BJ (cell line): ENCODE results near the gene RHO. TPM values are rescaled to one million over a fixed set of nuclear protein-coding genes. Genes with fewer than 3 reads are reported as not detected.

Experiments used
- CTCF ChIA-PET: fragments of 350-600 bp; formaldehyde crosslinking; extraction: SDS; loops from one replicate; lab custom pipeline; 2021; ENCODE audit warnings: antibody characterized with exemption, inconsistent platforms; lab: Yijun Ruan, JAX
- POLR2A ChIA-PET: fragments of 300-600 bp; sonication (Branson Sonifier 250); formaldehyde crosslinking; extraction: SDS; loops from one replicate; lab custom pipeline; 2021; ENCODE audit warnings: antibody characterized with exemption; lab: Charles Lee
- DNase-seq: peaks from one replicate; pipeline ENCODE4 v3.0.0-alpha.2; 2011; ENCODE audit warnings: low read depth
- H3K27me3 ChIP-seq: 2 replicates; pipeline ENCODE4 v1.6.0; 2011; ENCODE audit warnings: low read length; ENCODE audit not compliant: control insufficient read depth, insufficient read depth
- H3K36me3 ChIP-seq: 2 replicates; pipeline ENCODE4 v1.5.1; 2011; ENCODE audit warnings: low read length; ENCODE audit not compliant: control insufficient read depth, insufficient read depth
- H3K4me3 ChIP-seq: 2 replicates; pipeline ENCODE4 v1.5.1; 2011; ENCODE audit warnings: low read depth, mild to moderate bottlenecking, control low read depth, low read length
- CTCF ChIP-seq: IDR thresholded peaks from 2 replicates; pipeline ENCODE4 v1.5.1; 2011; ENCODE audit warnings: low read depth, mild to moderate bottlenecking, control low read depth, inconsistent platforms, low read length, moderate library complexity; ENCODE audit not compliant: insufficient read depth
- polyA plus RNA-seq: library from polyadenylated mRNA; depleted of rRNA; stranded (reverse); fragments of >200 nt; gene quantifications from 2 replicates; pipeline ENCODE4 v1.2.3, GENCODE V29; 2011

Gene RHO
- polyA plus RNA-seq, 1 experiment: not detected

DNA sequence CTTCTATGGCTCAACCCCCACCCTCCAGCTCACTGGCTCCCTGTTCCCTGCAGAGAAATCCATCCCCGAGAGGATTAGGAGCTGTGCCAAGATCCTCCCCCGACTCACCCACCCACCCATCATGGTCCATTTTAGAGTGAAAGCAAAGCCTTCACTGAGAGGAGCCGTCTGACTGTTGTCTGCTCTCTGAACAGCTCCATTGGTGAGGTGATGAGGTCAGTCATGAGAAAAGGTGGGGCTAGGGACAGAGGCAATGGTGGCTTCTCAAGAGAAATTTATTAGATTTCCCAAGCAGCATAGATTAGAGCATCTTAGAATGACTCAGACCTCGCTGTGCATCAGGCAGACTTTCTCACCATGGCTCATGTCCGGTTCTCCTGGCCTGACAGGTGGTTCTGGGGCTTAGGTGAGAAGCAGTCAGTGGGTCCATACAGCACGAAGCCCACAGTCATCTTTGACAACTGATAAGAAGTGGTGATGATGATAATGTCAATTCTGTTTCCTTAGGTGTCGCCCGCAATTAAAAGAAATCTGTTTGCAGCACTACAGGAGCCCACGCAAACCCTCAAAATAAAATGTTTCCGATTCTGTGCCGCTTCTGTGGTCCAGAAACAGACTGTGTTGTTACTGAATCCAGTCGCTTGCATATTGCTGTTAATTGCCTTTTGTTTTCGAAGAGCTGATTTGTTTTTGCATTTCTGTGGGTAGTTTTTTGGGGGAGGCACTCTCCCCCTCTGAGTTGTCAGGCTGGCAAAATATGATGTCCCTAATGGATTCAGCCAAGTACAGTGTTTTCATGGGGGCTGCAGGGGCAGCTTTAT is 24.8 kb upstream of the RHO start:
- DNase-seq: no peak
- Histone ChIP-seq H3K27me3 (no peaks in the 10 kb centered on the region), H3K36me3 (peaks cover 2% of the 10 kb centered on the region; the same call in 1 of the 2 replicates), H3K4me3 (no peak overlapping the region)
- CTCF ChIA-PET: no interaction called here
- POLR2A ChIA-PET: no interaction called here
- no peak for TF ChIP-seq CTCF

- DNase-seq: no peak
- ChIA-PET POLR2A (no interaction called here), CTCF (no interaction called here)
- Histone ChIP-seq H3K36me3 (peaks cover 2% of the 10 kb centered on the region; the same call in 1 of the 2 replicates), H3K27me3 (no peaks in the 10 kb centered on the region), H3K4me3 (no peak overlapping the region)
- TF ChIP-seq CTCF: no peak
Measured at GRCh38 chr3:129504471-129505100, 23.9 kb upstream of the RHO start.

GRCh38 chr3:129505341-129505740 is 23.1 kb upstream of the RHO start:
- CTCF ChIA-PET: no interaction called here
- H3K4me3 ChIP-seq: no peak overlapping the region
- DNase-seq: no peak
- TF ChIP-seq CTCF: no peak
- POLR2A ChIA-PET: no interaction called here
- no peaks in the 10 kb centered on the region for H3K27me3 ChIP-seq
- no peaks in the 10 kb centered on the region for H3K36me3 ChIP-seq

- no peaks in the 10 kb centered on the region for H3K36me3 ChIP-seq
- ChIA-PET CTCF (interaction anchor here (1.1 kb wide), 1 partner anchor 107 kb away, joined by 3 read pairs; no protein-coding TSS in a partner anchor), POLR2A (no interaction called here)
- no peaks in the 10 kb centered on the region for H3K27me3 ChIP-seq
- no peak overlapping the region for H3K4me3 ChIP-seq
- no peak for DNase-seq
- no peak for TF ChIP-seq CTCF
Measured at GRCh38 chr3:129506231-129506742, 22.2 kb upstream of the RHO start.

DNA sequence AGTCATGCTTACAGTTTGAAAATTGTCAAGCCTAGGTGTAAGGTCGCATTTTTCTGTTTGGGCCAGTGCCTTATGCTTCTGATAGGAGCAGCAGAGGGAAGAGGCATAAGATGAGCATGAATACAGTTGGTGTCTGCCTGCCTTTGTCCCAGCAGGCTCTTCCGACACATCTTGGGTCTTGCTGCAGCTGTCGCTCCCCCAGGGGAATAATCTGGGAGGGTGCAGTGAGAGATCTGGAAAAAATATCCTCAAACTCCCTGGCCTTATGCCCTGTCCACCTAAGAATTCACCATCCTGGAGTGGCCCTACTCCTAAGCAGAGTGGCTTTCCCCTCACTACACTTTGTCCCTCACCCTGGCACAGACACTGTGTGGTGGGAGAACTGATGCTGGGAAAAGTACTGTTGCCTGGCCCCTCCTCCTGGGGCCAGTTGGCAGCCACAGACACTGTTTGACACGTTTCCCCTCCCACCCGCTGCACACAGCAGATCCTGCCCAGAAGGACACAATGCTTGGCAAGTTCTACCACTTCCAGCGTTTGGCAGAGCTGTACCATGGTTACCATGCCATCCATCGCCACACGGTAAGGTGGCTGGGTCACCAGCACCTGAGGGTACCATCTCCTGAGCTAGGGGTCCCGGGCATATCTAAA is 21.1 kb upstream of the RHO start:
- TF ChIP-seq CTCF: no peak
- H3K36me3 ChIP-seq: no peaks in the 10 kb centered on the region
- ChIA-PET POLR2A (no interaction called here), CTCF (interaction anchor here (1.1 to 1.3 kb wide), 2 partner anchors 72 to 106 kb away, joined by 3 read pairs; no protein-coding TSS in a partner anchor)
- no peak overlapping the region for H3K4me3 ChIP-seq
- DNase-seq: no peak
- no peaks in the 10 kb centered on the region for H3K27me3 ChIP-seq
